ENCODE results near the gene STAT3. TPM values are rescaled to one million over a fixed set of nuclear protein-coding genes. Genes with fewer than 3 reads are reported as not detected.
"Not testable (repeated sequence)": the region's sequence is repeated elsewhere in the genome, so short reads cannot be mapped to it uniquely, and the experiment has no call there.

Gene STAT3
- total RNA-seq, 1 experiment from 2014 or later, result 60.5 TPM

DNA sequence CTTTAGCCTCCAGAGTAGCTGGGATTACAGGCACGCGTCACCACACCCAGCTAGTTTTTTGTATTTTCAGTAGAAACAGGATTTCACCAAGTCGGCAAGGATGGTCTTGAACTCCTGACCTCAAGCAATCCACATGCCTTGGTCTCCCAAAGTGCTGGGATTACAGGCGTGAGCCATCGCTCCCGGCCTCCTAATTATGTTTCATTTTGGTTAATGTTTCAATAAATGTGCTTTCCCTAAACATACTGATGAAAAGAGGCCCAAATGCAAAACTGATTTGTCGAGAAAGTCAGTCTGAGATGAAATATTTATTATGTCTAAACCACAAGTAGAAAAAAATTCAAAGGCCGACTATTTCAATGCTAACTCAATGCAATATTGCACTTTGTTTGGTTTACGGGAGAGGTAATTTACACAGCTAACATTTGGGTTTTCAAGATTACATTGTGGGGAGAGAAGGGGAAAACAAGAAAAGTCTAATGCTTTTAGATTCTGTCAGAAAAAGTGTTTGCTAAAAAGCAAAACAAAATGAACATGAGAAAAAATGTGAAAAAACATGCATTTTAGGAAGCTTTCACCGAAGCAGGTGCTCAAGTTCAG, 9.8 kb downstream of the STAT3 start:
- intact Hi-C loops (cut with micrococcal nuclease; ENCODE audit: unreplicated experiment), result no loop called here
- Histone ChIP-seq H3K27me3 (replicated peaks; ENCODE audit: insufficient read depth, low read depth, low read length, poor library complexity) (no peaks in the 10 kb centered on the region), H3K9me3 (ENCODE audit: low read depth, low read length, poor library complexity, severe bottlenecking) (no peaks in the 10 kb centered on the region), H3K4me1 (ENCODE audit: insufficient read depth, low read length, poor library complexity, severe bottlenecking) (peaks cover 11% of the 10 kb centered on the region), H3K4me3 (ENCODE audit: low read depth, low read length, poor library complexity, severe bottlenecking) (peak overlapping the region; percentile 30), H3K36me3 (ENCODE audit: insufficient read depth, low read length, poor library complexity, severe bottlenecking) (no peaks in the 10 kb centered on the region), H3K27ac (ENCODE audit: low read depth, low read length, poor library complexity, severe bottlenecking) (peak overlapping the region; percentile 57)
- no TSS peak for BruUV-seq (replicated peaks)
- POLR2A ChIA-PET (ENCODE audit: low non-redundant PET), result no interaction called here
- CTCF ChIA-PET, result no interaction called here
- TF ChIP-seq EZH2 (IDR thresholded peaks at IDR 0.05; ENCODE audit: borderline replicate concordance, low read depth, low read length, poor library complexity, severe bottlenecking), result no peak
- TF ChIP-seq, protein P1, sequence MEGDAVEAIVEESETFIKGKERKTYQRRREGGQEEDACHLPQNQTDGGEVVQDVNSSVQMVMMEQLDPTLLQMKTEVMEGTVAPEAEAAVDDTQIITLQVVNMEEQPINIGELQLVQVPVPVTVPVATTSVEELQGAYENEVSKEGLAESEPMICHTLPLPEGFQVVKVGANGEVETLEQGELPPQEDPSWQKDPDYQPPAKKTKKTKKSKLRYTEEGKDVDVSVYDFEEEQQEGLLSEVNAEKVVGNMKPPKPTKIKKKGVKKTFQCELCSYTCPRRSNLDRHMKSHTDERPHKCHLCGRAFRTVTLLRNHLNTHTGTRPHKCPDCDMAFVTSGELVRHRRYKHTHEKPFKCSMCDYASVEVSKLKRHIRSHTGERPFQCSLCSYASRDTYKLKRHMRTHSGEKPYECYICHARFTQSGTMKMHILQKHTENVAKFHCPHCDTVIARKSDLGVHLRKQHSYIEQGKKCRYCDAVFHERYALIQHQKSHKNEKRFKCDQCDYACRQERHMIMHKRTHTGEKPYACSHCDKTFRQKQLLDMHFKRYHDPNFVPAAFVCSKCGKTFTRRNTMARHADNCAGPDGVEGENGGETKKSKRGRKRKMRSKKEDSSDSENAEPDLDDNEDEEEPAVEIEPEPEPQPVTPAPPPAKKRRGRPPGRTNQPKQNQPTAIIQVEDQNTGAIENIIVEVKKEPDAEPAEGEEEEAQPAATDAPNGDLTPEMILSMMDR (conservative IDR thresholded peaks at IDR 0.05; ENCODE audit: low read depth, low read length), result no peak
- DNase-seq (ENCODE audit: low spot score), result no peak

DNA sequence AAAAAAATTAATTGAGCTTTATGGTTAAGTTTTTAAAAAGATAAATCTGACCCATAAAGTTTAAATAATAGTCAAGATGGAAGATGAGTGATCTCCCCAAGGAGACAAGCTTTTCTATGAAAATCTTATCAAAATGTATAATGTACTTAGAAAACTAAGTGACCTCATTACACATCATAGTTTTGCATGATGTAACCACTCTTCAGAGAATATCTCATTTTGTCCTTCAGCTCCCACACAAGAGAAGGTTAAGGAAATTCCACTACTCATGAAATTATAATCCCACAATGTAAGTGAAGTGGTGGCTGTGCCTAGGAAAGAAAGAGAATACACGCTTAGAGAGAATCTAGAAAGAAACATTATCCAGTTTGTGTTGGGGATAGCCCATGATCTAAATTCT, 14.3 kb downstream of the STAT3 start:
- Histone ChIP-seq H3K36me3 (ENCODE audit: insufficient read depth, low read length, poor library complexity, severe bottlenecking) (no peaks in the 10 kb centered on the region), H3K27me3 (replicated peaks; ENCODE audit: insufficient read depth, low read depth, low read length, poor library complexity) (no peaks in the 10 kb centered on the region), H3K4me1 (ENCODE audit: insufficient read depth, low read length, poor library complexity, severe bottlenecking) (peaks cover 4% of the 10 kb centered on the region), H3K27ac (ENCODE audit: low read depth, low read length, poor library complexity, severe bottlenecking) (no peak overlapping the region), H3K9me3 (ENCODE audit: low read depth, low read length, poor library complexity, severe bottlenecking) (no peaks in the 10 kb centered on the region), H3K4me3 (ENCODE audit: low read depth, low read length, poor library complexity, severe bottlenecking) (no peak overlapping the region)
- ChIA-PET CTCF (interaction anchor here (0.7 kb wide), 1 partner anchor 32 kb away, joined by 3 read pairs; no protein-coding TSS in a partner anchor), POLR2A (ENCODE audit: low non-redundant PET) (no interaction called here)
- intact Hi-C loops (cut with micrococcal nuclease; ENCODE audit: unreplicated experiment), result no loop called here
- no peak for TF ChIP-seq EZH2 (IDR thresholded peaks at IDR 0.05; ENCODE audit: borderline replicate concordance, low read depth, low read length, poor library complexity, severe bottlenecking)
- TF ChIP-seq, protein P1 (conservative IDR thresholded peaks at IDR 0.05; ENCODE audit: low read depth, low read length), result no peak
- no TSS peak for BruUV-seq (replicated peaks)
- DNase-seq (ENCODE audit: low spot score), result no peak

DNA sequence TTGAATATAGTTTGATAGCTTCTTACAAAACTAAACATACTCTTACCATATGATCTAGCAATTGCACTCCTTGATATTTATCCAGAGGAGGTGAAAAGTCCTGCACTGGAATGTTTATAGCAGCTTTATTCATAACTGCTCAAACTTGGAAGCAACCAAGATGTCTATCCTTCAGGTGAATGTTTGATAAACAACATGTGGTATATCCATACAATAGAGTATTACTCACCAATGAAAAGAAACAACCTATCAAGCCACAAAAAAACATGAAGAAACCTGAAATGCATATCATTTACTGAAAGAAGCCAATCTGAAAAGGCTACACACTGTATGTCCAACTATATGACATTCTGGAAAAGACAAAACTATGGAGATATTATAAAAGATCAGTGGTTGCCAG, 16.1 kb downstream of the STAT3 start:
- ChIA-PET POLR2A (ENCODE audit: low non-redundant PET) (no interaction called here), CTCF (no interaction called here)
- no peaks in the 10 kb centered on the region for H3K36me3 ChIP-seq (ENCODE audit: insufficient read depth, low read length, poor library complexity, severe bottlenecking)
- peaks cover 6% of the 10 kb centered on the region for H3K4me1 ChIP-seq (ENCODE audit: insufficient read depth, low read length, poor library complexity, severe bottlenecking)
- no peak overlapping the region for H3K27ac ChIP-seq (ENCODE audit: low read depth, low read length, poor library complexity, severe bottlenecking)
- H3K4me3 ChIP-seq (ENCODE audit: low read depth, low read length, poor library complexity, severe bottlenecking), result no peak overlapping the region
- TF ChIP-seq, protein P1 (conservative IDR thresholded peaks at IDR 0.05; ENCODE audit: low read depth, low read length), result no peak
- no peak for TF ChIP-seq EZH2 (IDR thresholded peaks at IDR 0.05; ENCODE audit: borderline replicate concordance, low read depth, low read length, poor library complexity, severe bottlenecking)
- no peaks in the 10 kb centered on the region for H3K27me3 ChIP-seq (replicated peaks; ENCODE audit: insufficient read depth, low read depth, low read length, poor library complexity)
- DNase-seq (ENCODE audit: low spot score), result no peak
- no TSS peak for BruUV-seq (replicated peaks)
- intact Hi-C loops (cut with micrococcal nuclease; ENCODE audit: unreplicated experiment), result no loop called here
- H3K9me3 ChIP-seq (ENCODE audit: low read depth, low read length, poor library complexity, severe bottlenecking), result no peaks in the 10 kb centered on the region

DNA sequence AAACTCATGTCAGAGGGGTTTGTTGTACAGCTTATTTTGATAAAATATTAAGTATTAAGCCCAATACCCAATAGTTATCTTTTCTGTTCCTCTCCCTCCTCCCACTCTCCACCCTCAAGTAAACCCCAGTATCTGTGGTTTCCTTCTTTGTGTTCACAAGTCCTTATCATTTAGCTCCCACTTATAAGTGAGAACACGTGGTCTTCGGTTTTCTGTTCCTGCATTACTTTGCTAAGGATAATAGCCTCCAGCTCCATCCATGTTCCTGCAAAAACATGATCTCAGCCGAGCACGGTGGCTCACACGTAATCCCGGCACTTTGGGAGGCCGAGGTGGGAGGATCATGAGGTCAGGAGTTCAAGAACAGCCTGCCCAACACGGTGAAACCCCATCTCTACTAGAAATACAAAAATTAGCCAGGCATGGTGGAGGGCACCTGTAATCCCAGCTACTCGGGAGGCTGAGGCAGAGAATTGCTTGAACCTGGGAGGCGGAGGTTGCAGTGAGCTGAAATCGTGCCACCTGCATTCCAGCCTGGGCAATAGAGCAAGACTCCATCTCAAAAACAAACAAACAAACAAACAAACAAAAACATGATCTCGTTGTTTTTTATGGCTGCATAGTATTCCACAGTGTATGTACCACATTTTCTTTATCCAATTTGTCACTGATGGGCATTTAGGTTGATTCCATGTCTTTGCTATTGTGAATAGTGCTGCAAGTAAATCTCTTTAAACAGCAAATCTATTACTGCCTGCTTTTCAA, 19.3 kb downstream of the STAT3 start:
- intact Hi-C loops (cut with micrococcal nuclease; ENCODE audit: unreplicated experiment); CTCF ChIA-PET; H3K4me3 ChIP-seq (ENCODE audit: low read depth, low read length, poor library complexity, severe bottlenecking); BruUV-seq (replicated peaks); POLR2A ChIA-PET (ENCODE audit: low non-redundant PET); H3K36me3 ChIP-seq (ENCODE audit: insufficient read depth, low read length, poor library complexity, severe bottlenecking); H3K9me3 ChIP-seq (ENCODE audit: low read depth, low read length, poor library complexity, severe bottlenecking); H3K4me1 ChIP-seq (ENCODE audit: insufficient read depth, low read length, poor library complexity, severe bottlenecking); H3K27me3 ChIP-seq (replicated peaks; ENCODE audit: insufficient read depth, low read depth, low read length, poor library complexity); H3K27ac ChIP-seq (ENCODE audit: low read depth, low read length, poor library complexity, severe bottlenecking); DNase-seq (ENCODE audit: low spot score): not testable (repeated sequence)

DNA sequence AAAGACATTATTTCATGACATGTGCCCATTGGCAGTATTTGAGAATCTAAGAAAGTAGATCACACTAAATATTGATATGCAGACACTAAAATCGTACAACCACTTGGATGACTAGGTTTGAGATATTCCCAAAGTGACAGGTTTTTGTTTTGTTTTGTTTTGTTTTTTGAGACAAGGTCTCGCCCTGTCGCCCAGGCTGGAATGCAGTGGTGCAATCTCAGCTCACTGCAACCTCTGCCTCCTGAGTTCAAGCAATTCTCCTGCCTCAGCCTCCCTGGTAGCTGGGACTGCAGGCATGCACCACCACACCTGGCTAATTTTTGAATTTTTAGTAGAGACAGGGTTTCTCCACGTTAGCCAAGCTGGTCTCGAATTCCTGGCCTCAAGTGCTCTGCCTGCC, 19.9 kb downstream of the STAT3 start:
- BruUV-seq (replicated peaks); H3K36me3 ChIP-seq (ENCODE audit: insufficient read depth, low read length, poor library complexity, severe bottlenecking); H3K27ac ChIP-seq (ENCODE audit: low read depth, low read length, poor library complexity, severe bottlenecking); H3K4me3 ChIP-seq (ENCODE audit: low read depth, low read length, poor library complexity, severe bottlenecking); POLR2A ChIA-PET (ENCODE audit: low non-redundant PET); intact Hi-C loops (cut with micrococcal nuclease; ENCODE audit: unreplicated experiment); H3K4me1 ChIP-seq (ENCODE audit: insufficient read depth, low read length, poor library complexity, severe bottlenecking); H3K27me3 ChIP-seq (replicated peaks; ENCODE audit: insufficient read depth, low read depth, low read length, poor library complexity); CTCF ChIA-PET; H3K9me3 ChIP-seq (ENCODE audit: low read depth, low read length, poor library complexity, severe bottlenecking); DNase-seq (ENCODE audit: low spot score): not testable (repeated sequence)

Data from A673 (cell line).